Neural progenitor cell (in vitro differentiated cells): ENCODE data around the gene TBATA. TPM values are rescaled to one million over a fixed set of nuclear protein-coding genes. Genes with fewer than 3 reads are reported as not detected.

Source experiments
- DNase-seq: peaks from one replicate; pipeline ENCODE4 v3.0.0-alpha.2; 2016; ENCODE audit warnings: low spot score
- H2AFZ ChIP-seq: fragments of 200-600 bp; sonication (generic); replicated peaks from 2 replicates; pipeline ENCODE4 v1.6.1; 2016; ENCODE audit warnings: antibody characterized with exemption
- H3F3A ChIP-seq: fragments of 200-600 bp; sonication (generic); 2 replicates; pipeline ENCODE4 v1.6.1; 2016; ENCODE audit warnings: antibody characterized with exemption, low read depth
- H3K27ac ChIP-seq: fragments of 200-600 bp; sonication (generic); 2 replicates; pipeline ENCODE4 v1.5.1; 2016; ENCODE audit warnings: mild to moderate bottlenecking
- H3K27me3 ChIP-seq: fragments of 200-600 bp; sonication (generic); 2 replicates; pipeline ENCODE4 v1.6.1; 2016; ENCODE audit warnings: mild to moderate bottlenecking, moderate library complexity
- H3K36me3 ChIP-seq: fragments of 200-600 bp; sonication (generic); 2 replicates; pipeline ENCODE4 v1.5.1; 2016
- H3K4me1 ChIP-seq: fragments of 200-600 bp; sonication (generic); 2 replicates; pipeline ENCODE4 v1.6.1; 2016; ENCODE audit warnings: mixed run types
- H3K4me2 ChIP-seq: fragments of 200-600 bp; sonication (generic); 2 replicates; pipeline ENCODE4 v1.6.1; 2016
- H3K4me3 ChIP-seq: fragments of 200-600 bp; sonication (generic); 2 replicates; pipeline ENCODE4 v1.5.1; 2016
- H3K79me2 ChIP-seq: fragments of 200-600 bp; sonication (generic); 2 replicates; pipeline ENCODE4 v1.6.1; 2016; ENCODE audit warnings: low read depth
- H3K9ac ChIP-seq: fragments of 200-600 bp; sonication (generic); 2 replicates; pipeline ENCODE4 v1.6.1; 2016
- H3K9me3 ChIP-seq: fragments of 200-600 bp; sonication (generic); 2 replicates; pipeline ENCODE4 v1.5.1; 2016; ENCODE audit warnings: low read depth
- H4K20me1 ChIP-seq: fragments of 200-600 bp; sonication (generic); 2 replicates; pipeline ENCODE4 v1.6.1; 2016; ENCODE audit warnings: low read depth
- H3K27ac Mint-ChIP-seq: 3 replicates; pipeline ENCODE4 v1.8.0; 2021; ENCODE audit warnings: mixed read lengths
- H3K27me3 Mint-ChIP-seq: 2 replicates; pipeline ENCODE4 v1.8.0; 2022; ENCODE audit warnings: low read depth, mild to moderate bottlenecking, inconsistent platforms, moderate library complexity, mixed read lengths; ENCODE audit not compliant: insufficient read depth
- H3K36me3 Mint-ChIP-seq: 3 replicates; pipeline ENCODE4 v1.8.0; 2021; ENCODE audit warnings: mixed read lengths
- H3K4me1 Mint-ChIP-seq: 3 replicates; pipeline ENCODE4 v1.8.0; 2021; ENCODE audit warnings: mixed read lengths
- H3K4me3 Mint-ChIP-seq: 3 replicates; pipeline ENCODE4 v1.8.0; 2021; ENCODE audit warnings: mild to moderate bottlenecking, moderate library complexity, mixed read lengths
- H3K9me3 Mint-ChIP-seq: 3 replicates; pipeline ENCODE4 v1.8.0; 2020; ENCODE audit warnings: mixed read lengths
- EZH2 ChIP-seq: fragments of 200-600 bp; sonication (generic); IDR thresholded peaks from 2 replicates; pipeline ENCODE4 v1.6.1; 2017; ENCODE audit warnings: antibody characterized with exemption, mild to moderate bottlenecking, moderate library complexity
- EZH2phosphoT487 ChIP-seq: fragments of 200-600 bp; sonication (generic); IDR thresholded peaks from 2 replicates; pipeline ENCODE4 v1.6.1; 2017; ENCODE audit warnings: antibody characterized with exemption
- small RNA-seq: library from RNA; depleted of rRNA; stranded (forward); fragments of <200 nt; gene quantifications from one replicate; pipeline ENCODE3, GENCODE V24; 2015
- total RNA-seq: library from RNA; depleted of rRNA; stranded (reverse); fragments of >200 nt; gene quantifications from 2 replicates; pipeline ENCODE4 v1.2.3, GENCODE V29; 2015; ENCODE audit warnings: low replicate concordance
- TF ChIP-seq, protein P1 (sequence below): fragments of 200-600 bp; sonication (generic); IDR thresholded peaks from 2 replicates; pipeline ENCODE4 v1.5.1; 2017; ENCODE audit warnings: antibody characterized with exemption, mild to moderate bottlenecking

The TBATA gene
- total RNA-seq, 1 donor from 2014 or later: not detected

DNA sequence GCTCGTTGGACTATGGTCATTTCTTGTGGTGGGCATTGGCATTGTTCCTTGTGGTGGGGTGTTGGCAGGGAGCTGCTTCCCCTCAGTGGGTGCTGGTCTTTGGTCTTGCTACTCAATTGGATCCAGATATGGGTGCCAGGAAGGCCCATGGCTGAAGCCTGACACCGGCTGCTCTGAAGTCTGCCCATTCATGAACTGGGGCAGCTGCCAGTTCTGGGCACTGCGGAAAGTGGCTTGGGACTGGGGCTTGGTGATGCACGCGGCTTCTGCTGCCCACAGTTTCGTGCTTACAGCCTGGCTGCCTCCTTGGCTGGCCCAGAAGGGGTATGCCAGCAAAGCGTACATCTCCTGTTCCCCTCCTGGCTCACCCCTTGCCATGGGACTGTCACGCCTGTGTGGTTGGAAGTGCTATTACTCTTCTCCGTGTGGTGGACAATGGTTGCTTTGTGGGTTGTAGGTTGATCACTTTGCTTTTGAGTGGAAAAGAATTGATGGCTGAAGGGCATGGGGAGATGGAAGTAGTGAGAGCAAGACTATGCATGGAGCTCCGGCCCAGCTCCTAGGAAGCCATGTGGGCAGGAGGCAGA is 58.2 kb downstream of the TBATA start:
- Mint-ChIP-seq H3K36me3 (no peaks in the 10 kb centered on the region), H3K4me3 (no peak overlapping the region), H3K9me3 (no peaks in the 10 kb centered on the region), H3K27me3 (peaks cover 2% of the 10 kb centered on the region), H3K27ac (no peak overlapping the region), H3K4me1 (peaks cover 3% of the 10 kb centered on the region)
- Histone ChIP-seq H3K27me3 (no peaks in the 10 kb centered on the region), H2AFZ (no peak overlapping the region), H3K4me3 (no peak overlapping the region), H3F3A (no peaks in the 10 kb centered on the region), H3K79me2 (no peaks in the 10 kb centered on the region), H3K27ac (no peak overlapping the region), H3K9ac (no peak overlapping the region), H3K36me3 (no peaks in the 10 kb centered on the region), H3K9me3 (no peaks in the 10 kb centered on the region), H3K4me1 (no peaks in the 10 kb centered on the region), H3K4me2 (no peak overlapping the region), H4K20me1 (no peaks in the 10 kb centered on the region)
- TF ChIP-seq EZH2 (no peak), EZH2phosphoT487 (no peak)
- TF ChIP-seq, protein P1, sequence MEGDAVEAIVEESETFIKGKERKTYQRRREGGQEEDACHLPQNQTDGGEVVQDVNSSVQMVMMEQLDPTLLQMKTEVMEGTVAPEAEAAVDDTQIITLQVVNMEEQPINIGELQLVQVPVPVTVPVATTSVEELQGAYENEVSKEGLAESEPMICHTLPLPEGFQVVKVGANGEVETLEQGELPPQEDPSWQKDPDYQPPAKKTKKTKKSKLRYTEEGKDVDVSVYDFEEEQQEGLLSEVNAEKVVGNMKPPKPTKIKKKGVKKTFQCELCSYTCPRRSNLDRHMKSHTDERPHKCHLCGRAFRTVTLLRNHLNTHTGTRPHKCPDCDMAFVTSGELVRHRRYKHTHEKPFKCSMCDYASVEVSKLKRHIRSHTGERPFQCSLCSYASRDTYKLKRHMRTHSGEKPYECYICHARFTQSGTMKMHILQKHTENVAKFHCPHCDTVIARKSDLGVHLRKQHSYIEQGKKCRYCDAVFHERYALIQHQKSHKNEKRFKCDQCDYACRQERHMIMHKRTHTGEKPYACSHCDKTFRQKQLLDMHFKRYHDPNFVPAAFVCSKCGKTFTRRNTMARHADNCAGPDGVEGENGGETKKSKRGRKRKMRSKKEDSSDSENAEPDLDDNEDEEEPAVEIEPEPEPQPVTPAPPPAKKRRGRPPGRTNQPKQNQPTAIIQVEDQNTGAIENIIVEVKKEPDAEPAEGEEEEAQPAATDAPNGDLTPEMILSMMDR: no peak
- no peak for DNase-seq

DNA sequence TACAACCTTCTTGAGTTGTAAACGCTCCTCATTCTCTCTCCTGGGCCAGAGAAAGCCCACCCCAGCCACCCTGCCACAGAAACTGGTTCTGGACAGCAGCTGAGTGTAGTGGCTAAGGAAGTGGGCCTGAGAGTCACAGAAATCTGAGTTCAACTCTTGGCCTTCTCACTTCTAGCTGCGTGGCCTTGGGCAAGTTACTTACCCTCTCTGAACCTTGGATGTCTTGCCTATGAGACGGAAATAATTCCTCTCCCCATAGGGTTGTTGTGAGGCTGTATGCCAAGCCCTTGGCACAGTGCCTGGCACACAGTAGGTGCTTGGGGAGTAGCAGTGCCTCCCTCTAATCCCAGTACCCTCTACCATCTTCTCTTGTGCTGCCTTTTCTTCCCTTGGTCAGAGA is 61.4 kb downstream of the TBATA start:
- H4K20me1 ChIP-seq: no peaks in the 10 kb centered on the region
- Mint-ChIP-seq H3K36me3 (no peaks in the 10 kb centered on the region), H3K9me3 (no peaks in the 10 kb centered on the region), H3K27me3 (peaks cover 7% of the 10 kb centered on the region), H3K27ac (peak overlapping the region; percentile 14), H3K4me3 (no peak overlapping the region), H3K4me1 (no peaks in the 10 kb centered on the region)
- TF ChIP-seq, protein P1: no peak
- TF ChIP-seq EZH2phosphoT487: no peak
- TF ChIP-seq EZH2: no peak
- H3K27ac ChIP-seq: no peak overlapping the region
- no peak overlapping the region for H3K4me3 ChIP-seq
- H3K27me3 ChIP-seq: no peaks in the 10 kb centered on the region
- H3K9ac ChIP-seq: no peak overlapping the region
- H3K79me2 ChIP-seq: no peaks in the 10 kb centered on the region
- H3K9me3 ChIP-seq: no peaks in the 10 kb centered on the region
- H3K4me1 ChIP-seq: no peaks in the 10 kb centered on the region
- DNase-seq: no peak
- no peak overlapping the region for H2AFZ ChIP-seq
- H3F3A ChIP-seq: no peaks in the 10 kb centered on the region
- H3K36me3 ChIP-seq: no peaks in the 10 kb centered on the region
- no peak overlapping the region for H3K4me2 ChIP-seq

DNA sequence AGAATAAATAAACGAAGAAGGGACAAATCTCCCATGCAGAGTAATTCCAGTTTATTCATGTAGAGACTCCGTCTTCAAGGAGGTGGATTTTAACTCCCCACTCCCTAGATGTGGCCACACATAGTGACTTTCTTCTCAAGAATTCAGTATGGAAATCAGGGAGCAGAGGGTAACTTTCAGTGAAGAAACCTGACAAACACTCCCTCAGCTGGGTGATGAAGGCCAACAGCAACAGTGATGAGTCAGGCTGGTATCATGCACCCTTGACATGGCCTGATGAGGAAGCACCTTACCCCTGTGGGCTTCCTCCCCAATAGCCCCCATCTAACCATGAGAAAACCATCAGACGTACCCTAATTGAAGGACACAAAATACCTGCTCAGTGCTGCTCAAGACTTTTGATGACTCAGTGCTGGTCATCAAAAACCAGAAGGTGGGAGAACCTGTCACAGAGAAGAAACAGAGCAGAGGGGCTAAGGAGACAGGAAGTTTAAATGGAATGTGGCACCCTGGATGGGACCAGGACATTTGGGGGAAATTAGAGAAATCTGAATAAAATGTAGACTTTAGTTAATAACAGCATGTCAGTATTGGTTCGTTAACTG is 62.3 kb downstream of the TBATA start:
- Histone ChIP-seq H3K36me3 (no peaks in the 10 kb centered on the region), H2AFZ (no peak overlapping the region), H3K9ac (no peak overlapping the region), H3F3A (no peaks in the 10 kb centered on the region), H3K4me3 (no peak overlapping the region), H3K4me1 (no peaks in the 10 kb centered on the region), H3K9me3 (no peaks in the 10 kb centered on the region), H3K79me2 (no peaks in the 10 kb centered on the region), H3K27me3 (no peaks in the 10 kb centered on the region), H3K27ac (no peak overlapping the region), H3K4me2 (no peak overlapping the region), H4K20me1 (no peaks in the 10 kb centered on the region)
- H3K36me3 Mint-ChIP-seq: no peaks in the 10 kb centered on the region
- peaks cover 7% of the 10 kb centered on the region for H3K27me3 Mint-ChIP-seq
- H3K4me1 Mint-ChIP-seq: no peaks in the 10 kb centered on the region
- H3K9me3 Mint-ChIP-seq: no peaks in the 10 kb centered on the region
- H3K27ac Mint-ChIP-seq: no peak overlapping the region
- no peak for DNase-seq
- no peak overlapping the region for H3K4me3 Mint-ChIP-seq
- TF ChIP-seq EZH2phosphoT487 (no peak), EZH2 (no peak)
- TF ChIP-seq, protein P1: no peak

Small RNA genes lying within 50 kb of the gene (small RNA-seq; reads per million reads assigned to genes)
- not detected for gene RPS26P40

Other genes with a start within 250 kb of the TBATA start
- not detected in 2 replicates for gene PRF1, start 182.6 kb downstream of the TBATA start, total RNA-seq
- 0.53 TPM in 1 of 2 replicates, not detected in the other for gene ADAMTS14, start 112.9 kb downstream of the TBATA start, total RNA-seq
- 51.5 and 53.6 TPM in 2 replicates for gene SGPL1, start 30.6 kb upstream of the TBATA start, total RNA-seq
- 34.6 and 43.9 TPM in 2 replicates for gene PCBD1, start 103.2 kb upstream of the TBATA start, total RNA-seq